Measurements from ENCODE around the gene C2CD4D.

- TF ChIP-seq CTCF (IDR thresholded peaks at IDR 0.05 in 2 of 3, conservative IDR thresholded peaks at IDR 0.05 in 1 of 3; ENCODE audit: borderline replicate concordance in 1 of 3, insufficient read depth in 1 of 3, low read depth in 2 of 3, low read length in 2 of 3) (no peak), ZNF274 (IDR thresholded peaks at IDR 0.05; ENCODE audit: low read depth, low read length) (no peak), POLR2A (IDR thresholded peaks at IDR 0.05; ENCODE audit: borderline replicate concordance, extremely low read depth, insufficient read depth, insufficient read length) (no peak), EGR1 (IDR thresholded peaks at IDR 0.05; ENCODE audit: low read depth) (no peak), REST (IDR thresholded peaks at IDR 0.05; ENCODE audit: low read depth) (no peak), SP1 (IDR thresholded peaks at IDR 0.05; ENCODE audit: low read depth) (no peak), ZFX (IDR thresholded peaks at IDR 0.05) (no peak), ZBTB33 (IDR thresholded peaks at IDR 0.05; ENCODE audit: extremely low read depth, insufficient replicate concordance, low read length) (no peak), ELF1 (IDR thresholded peaks at IDR 0.05; ENCODE audit: borderline replicate concordance, low read depth) (no peak), CEBPB (IDR thresholded peaks at IDR 0.05; ENCODE audit: low read depth) (no peak)
Measured at GRCh38 chr1:151828921-151829320, 10.7 kb downstream of the C2CD4D start.
